Measurements from ENCODE around the gene RBM10. TPM values are rescaled to one million over a fixed set of nuclear protein-coding genes. Genes with fewer than 3 reads are reported as not detected.

RBM10 gene
- total and polyA plus RNA-seq, 2 of the 13 experiments (the other 11 are each of a cell fraction or from before 2014, with no cell fraction given): 15.9 to 43.1 TPM

GRCh38 chrX:47217121-47217851 lies 72.3 kb downstream of the RBM10 start:
- 2% methylated on average over 13 of the region's 22 CpGs for WGBS (ENCODE audit: low lambda C conversion rate)
- peak; percentile 62 for TF ChIP-seq AGO2 (optimal IDR thresholded peaks at IDR 0.05; ENCODE audit: low read depth, low read length)
- TF ChIP-seq ZNF7 (CRISPR knock-in tag; IDR thresholded peaks at IDR 0.05): peak; percentile 61
- 0 out of 2 replicates have a peak, but pooled peaks have one; percentile 12 for TF ChIP-seq SAP130 (CRISPR knock-in tag; IDR thresholded peaks at IDR 0.05; ENCODE audit: low read depth)
- TF ChIP-seq, protein P1, sequence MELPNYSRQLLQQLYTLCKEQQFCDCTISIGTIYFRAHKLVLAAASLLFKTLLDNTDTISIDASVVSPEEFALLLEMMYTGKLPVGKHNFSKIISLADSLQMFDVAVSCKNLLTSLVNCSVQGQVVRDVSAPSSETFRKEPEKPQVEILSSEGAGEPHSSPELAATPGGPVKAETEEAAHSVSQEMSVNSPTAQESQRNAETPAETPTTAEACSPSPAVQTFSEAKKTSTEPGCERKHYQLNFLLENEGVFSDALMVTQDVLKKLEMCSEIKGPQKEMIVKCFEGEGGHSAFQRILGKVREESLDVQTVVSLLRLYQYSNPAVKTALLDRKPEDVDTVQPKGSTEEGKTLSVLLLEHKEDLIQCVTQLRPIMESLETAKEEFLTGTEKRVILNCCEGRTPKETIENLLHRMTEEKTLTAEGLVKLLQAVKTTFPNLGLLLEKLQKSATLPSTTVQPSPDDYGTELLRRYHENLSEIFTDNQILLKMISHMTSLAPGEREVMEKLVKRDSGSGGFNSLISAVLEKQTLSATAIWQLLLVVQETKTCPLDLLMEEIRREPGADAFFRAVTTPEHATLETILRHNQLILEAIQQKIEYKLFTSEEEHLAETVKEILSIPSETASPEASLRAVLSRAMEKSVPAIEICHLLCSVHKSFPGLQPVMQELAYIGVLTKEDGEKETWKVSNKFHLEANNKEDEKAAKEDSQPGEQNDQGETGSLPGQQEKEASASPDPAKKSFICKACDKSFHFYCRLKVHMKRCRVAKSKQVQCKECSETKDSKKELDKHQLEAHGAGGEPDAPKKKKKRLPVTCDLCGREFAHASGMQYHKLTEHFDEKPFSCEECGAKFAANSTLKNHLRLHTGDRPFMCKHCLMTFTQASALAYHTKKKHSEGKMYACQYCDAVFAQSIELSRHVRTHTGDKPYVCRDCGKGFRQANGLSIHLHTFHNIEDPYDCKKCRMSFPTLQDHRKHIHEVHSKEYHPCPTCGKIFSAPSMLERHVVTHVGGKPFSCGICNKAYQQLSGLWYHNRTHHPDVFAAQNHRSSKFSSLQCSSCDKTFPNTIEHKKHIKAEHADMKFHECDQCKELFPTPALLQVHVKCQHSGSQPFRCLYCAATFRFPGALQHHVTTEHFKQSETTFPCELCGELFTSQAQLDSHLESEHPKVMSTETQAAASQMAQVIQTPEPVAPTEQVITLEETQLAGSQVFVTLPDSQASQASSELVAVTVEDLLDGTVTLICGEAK (IDR thresholded peaks at IDR 0.05): no peak
- TF ChIP-seq, protein P1 (CRISPR knock-in tag; IDR thresholded peaks at IDR 0.05): 0 out of 2 replicates have a peak, but pooled peaks have one; percentile 6
- TF ChIP-seq MXI1 (IDR thresholded peaks at IDR 0.05; ENCODE audit: borderline replicate concordance, low read depth, low read length): peak; percentile 29; the same call in 1 of the 3 replicates
- TF ChIP-seq SNAPC2 (CRISPR knock-in tag; IDR thresholded peaks at IDR 0.05): peak; percentile 73; the same call in 1 of the 2 replicates
- TF ChIP-seq ZNF274 (CRISPR knock-in tag; IDR thresholded peaks at IDR 0.05): no peak

More at GRCh38 chrX:47217121-47217851, 72.3 kb downstream of the RBM10 start:
- Histone ChIP-seq H4K20me1 (ENCODE audit: insufficient read depth, low read length) (peaks cover 24% of the 10 kb centered on the region), H3K79me2 (ENCODE audit: insufficient read depth, low read length) (peaks cover 34% of the 10 kb centered on the region), H3K9ac (ENCODE audit: insufficient read depth, low read depth, low read length) (peak overlapping the region; percentile 52), H3K4me3 (replicated peaks in 1 of 3; ENCODE audit: insufficient read depth in 1 of 3, low read depth in 2 of 3, low read length in 3 of 3) (peak overlapping the region; percentile 6 to 54 (median 46); a peak in 4 of 6 replicates), H2AFZ (ENCODE audit: low read length) (no peak overlapping the region), H3K4me2 (ENCODE audit: low read depth, low read length) (peak overlapping the region; percentile 73), H3K36me3 (replicated peaks in 1 of 2; ENCODE audit: control insufficient read depth in 1 of 2, insufficient read depth in 2 of 2, low read length in 2 of 2) (peaks cover 6 to 15% of the 10 kb centered on the region in 2 experiments; a peak in 3 of 5 replicates), H3K27me3 (ENCODE audit: control insufficient read depth in 1 of 2, insufficient read depth in 2 of 2, low read length in 2 of 2) (no peaks in the 10 kb centered on the region), H3K9me3 (ENCODE audit: low read length) (no peaks in the 10 kb centered on the region), H3K27ac (ENCODE audit: extremely low read length, insufficient read depth, low read length) (peak overlapping the region; percentile 80), H3K4me1 (ENCODE audit: insufficient read depth, low read length) (peaks cover 36% of the 10 kb centered on the region)
- CTCF ChIA-PET (ENCODE audit: low intra/inter-chr PET ratio, low total read pairs): no interaction called here
- DNase-seq (ENCODE audit: low spot score): peak; percentile 44
- POLR2A ChIA-PET: interaction anchor here (0.7 to 6.2 kb wide), 12 partner anchors 9 to 72 kb away, joined by 3 to 69 read pairs (median 6); partner anchors contain the start of genes NDUFB11, RBM10 and USP11
- no TSS peak for BruUV-seq (replicated peaks)
- intact Hi-C loops (cut with micrococcal nuclease; ENCODE audit: unreplicated experiment): no loop called here
- FAIRE-seq: peak; percentile 15
- peak; percentile 20 for ATAC-seq
- in situ Hi-C loops (cut with HindIII; ENCODE audit: extremely low pct_ligation_motif_present, low pct_unique_long_range_greater_than_20kb): no loop called here

Measured in HepG2 (cell line).